Measurements from ENCODE around the gene SKA2. TPM values are rescaled to one million over a fixed set of nuclear protein-coding genes. Genes with fewer than 3 reads are reported as not detected.

The SKA2 gene
- total RNA-seq, 1 donor from 2014 or later = 16.9 TPM

DNA sequence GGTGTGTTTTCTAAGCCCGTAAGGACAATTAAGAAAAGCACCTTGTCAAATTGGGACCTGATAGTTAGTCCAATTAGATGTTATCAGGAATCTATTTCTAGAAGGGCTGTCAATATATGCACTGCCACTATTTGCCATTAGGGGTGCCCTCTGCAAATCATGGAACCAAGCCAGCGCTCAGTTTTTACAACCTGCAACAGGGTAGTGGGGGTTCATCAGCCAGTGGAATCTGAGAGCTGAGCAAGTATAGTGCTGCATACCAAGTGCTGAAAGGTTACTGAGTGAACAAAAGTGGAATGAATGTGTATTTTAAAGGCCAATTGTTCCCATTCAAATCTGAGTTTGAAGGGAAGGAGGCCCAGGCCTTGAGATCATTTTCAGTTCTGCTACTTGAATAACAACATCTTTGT lies 11.0 kb upstream of the SKA2 start:
- H3K9me3 Mint-ChIP-seq = no peaks in the 10 kb centered on the region
- H3K36me3 Mint-ChIP-seq (ENCODE audit: low read depth) = no peaks in the 10 kb centered on the region
- ChIA-PET CTCF (no interaction called here), POLR2A (interaction anchor here (2.2 kb wide), 1 partner anchor 11 kb away, joined by 7 read pairs; the partner anchor contains the start of genes PRR11 and SKA2)
- H3K4me3 Mint-ChIP-seq = peak overlapping the region; percentile 48
- peak overlapping the region; percentile 80 for H3K27ac Mint-ChIP-seq
- peaks cover 13% of the 10 kb centered on the region for H3K4me1 Mint-ChIP-seq
- TF ChIP-seq, protein P1, sequence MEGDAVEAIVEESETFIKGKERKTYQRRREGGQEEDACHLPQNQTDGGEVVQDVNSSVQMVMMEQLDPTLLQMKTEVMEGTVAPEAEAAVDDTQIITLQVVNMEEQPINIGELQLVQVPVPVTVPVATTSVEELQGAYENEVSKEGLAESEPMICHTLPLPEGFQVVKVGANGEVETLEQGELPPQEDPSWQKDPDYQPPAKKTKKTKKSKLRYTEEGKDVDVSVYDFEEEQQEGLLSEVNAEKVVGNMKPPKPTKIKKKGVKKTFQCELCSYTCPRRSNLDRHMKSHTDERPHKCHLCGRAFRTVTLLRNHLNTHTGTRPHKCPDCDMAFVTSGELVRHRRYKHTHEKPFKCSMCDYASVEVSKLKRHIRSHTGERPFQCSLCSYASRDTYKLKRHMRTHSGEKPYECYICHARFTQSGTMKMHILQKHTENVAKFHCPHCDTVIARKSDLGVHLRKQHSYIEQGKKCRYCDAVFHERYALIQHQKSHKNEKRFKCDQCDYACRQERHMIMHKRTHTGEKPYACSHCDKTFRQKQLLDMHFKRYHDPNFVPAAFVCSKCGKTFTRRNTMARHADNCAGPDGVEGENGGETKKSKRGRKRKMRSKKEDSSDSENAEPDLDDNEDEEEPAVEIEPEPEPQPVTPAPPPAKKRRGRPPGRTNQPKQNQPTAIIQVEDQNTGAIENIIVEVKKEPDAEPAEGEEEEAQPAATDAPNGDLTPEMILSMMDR (IDR thresholded peaks at IDR 0.05) = no peak
- ATAC-seq (ENCODE audit: low read depth) = peak; percentile 86
- H3K27me3 Mint-ChIP-seq = no peaks in the 10 kb centered on the region
- intact Hi-C loops (cut with micrococcal nuclease) = loop anchor here (2.0 kb wide), 2 partner anchors 43 to 55 kb away; partner anchors contain the start of gene GDPD1
- no peak for DNase-seq

DNA sequence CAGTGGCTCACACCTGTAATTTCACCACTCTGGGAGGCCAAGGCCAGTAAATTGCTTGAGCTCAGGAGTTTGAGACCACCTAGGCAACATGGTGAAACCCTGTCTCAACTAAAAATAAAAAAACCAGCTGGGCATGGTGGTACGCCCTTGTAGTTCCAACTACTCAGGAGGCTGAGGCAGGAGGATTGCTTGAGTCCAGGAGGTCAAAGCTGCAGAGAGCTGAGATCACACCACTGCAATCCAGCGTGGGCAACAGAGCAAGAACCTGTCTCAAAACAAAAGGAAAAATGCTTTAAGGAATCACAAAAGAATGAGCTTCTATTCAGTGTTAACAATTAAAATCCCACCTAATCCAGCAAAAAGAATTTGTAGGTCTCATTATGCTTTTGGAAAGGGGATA lies 6.5 kb upstream of the SKA2 start:
- Mint-ChIP-seq H3K4me3 (no peak overlapping the region), H3K9me3 (no peaks in the 10 kb centered on the region), H3K36me3 (ENCODE audit: low read depth) (no peaks in the 10 kb centered on the region), H3K27me3 (no peaks in the 10 kb centered on the region), H3K4me1 (peaks cover 8% of the 10 kb centered on the region), H3K27ac (no peak overlapping the region)
- TF ChIP-seq, protein P1 (IDR thresholded peaks at IDR 0.05) = no peak
- DNase-seq (no peak), ATAC-seq (ENCODE audit: low read depth) (no peak)
- intact Hi-C loops (cut with micrococcal nuclease) = no loop called here
- ChIA-PET POLR2A (no interaction called here), CTCF (no interaction called here)

DNA sequence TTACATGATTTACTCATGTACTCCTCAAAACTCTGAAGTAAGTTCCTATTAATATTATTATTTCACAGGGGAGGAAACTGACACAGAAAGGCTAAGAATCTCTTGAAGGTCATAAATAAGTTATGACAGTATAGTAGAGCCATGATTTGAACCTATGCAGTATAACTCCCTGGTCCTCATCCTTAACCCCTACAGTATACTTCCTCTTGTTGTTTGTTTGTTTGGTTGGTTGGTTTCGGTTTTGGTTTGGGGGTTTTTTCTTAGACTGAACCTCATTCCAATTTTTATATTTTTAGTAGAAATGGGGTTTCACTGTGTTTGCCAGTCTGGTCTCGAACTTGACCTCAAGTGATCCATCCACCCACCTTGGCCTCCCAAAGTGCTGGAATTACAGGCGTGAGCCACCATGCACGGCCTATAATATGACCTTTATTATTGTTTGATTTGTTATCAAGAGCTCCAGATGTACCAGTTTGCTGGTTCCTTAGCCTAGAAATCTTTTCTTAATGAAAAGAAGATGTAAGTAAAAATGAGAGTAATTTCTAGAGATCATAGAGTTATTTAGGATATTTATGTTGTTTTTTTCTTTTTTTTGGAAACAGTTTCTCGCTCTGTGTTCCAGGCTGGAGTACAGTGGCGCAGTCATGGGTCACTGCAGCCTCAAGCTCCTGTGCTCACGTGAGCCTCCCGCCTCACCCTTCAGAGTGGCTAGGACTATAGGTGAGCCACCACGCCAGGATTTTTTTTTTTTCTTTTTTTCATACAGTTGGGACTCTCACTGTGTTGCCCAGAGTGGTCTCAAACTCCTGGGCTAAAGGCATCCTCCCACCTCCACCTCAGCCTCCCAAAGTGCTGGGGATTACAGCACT lies 5.4 kb upstream of the SKA2 start:
- Mint-ChIP-seq H3K4me3 (no peak overlapping the region), H3K9me3 (no peaks in the 10 kb centered on the region), H3K27me3 (no peaks in the 10 kb centered on the region), H3K4me1 (peaks cover 2% of the 10 kb centered on the region), H3K27ac (no peak overlapping the region), H3K36me3 (ENCODE audit: low read depth) (no peaks in the 10 kb centered on the region)
- ChIA-PET POLR2A (no interaction called here), CTCF (no interaction called here)
- intact Hi-C loops (cut with micrococcal nuclease) = no loop called here
- no peak for ATAC-seq (ENCODE audit: low read depth)
- TF ChIP-seq, protein P1 (IDR thresholded peaks at IDR 0.05) = no peak
- no peak for DNase-seq

GRCh38 chr17:59155439-59156177 lies 622 bp upstream of the SKA2 start, which contains the start of gene PRR11:
TSS of gene PRR11 (plus strand) at chr17:59155746. CDS start at chr17:59169753, 14,007 bp downstream.
- peak; percentile 65 for DNase-seq
- no peak within 1 kb of the TSS for H3K4me3 Mint-ChIP-seq
- ChIA-PET POLR2A (interaction anchor here (0.6 to 2.1 kb wide), 16 partner anchors 8 to 1148 kb away, joined by 3 to 18 read pairs (median 6); partner anchors contain the start of genes CLTC, SMG8, SRSF1 and TRIM37), CTCF (interaction anchor here (1.0 to 1.5 kb wide), 2 partner anchors 9 to 49 kb away, joined by 3 to 5 read pairs; partner anchors contain the start of gene TRIM37)
- H3K27me3 Mint-ChIP-seq = no peaks in the 10 kb centered on the region
- TF ChIP-seq, protein P1 (IDR thresholded peaks at IDR 0.05) = no peak
- no peak within 1 kb of the TSS for H3K27ac Mint-ChIP-seq
- no peaks in the 10 kb centered on the region for H3K36me3 Mint-ChIP-seq (ENCODE audit: low read depth)
- ATAC-seq (ENCODE audit: low read depth) = peak; percentile 88
- intact Hi-C loops (cut with micrococcal nuclease) = loop anchor here (1.0 to 10.0 kb wide), 9 partner anchors 49 to 937 kb away; partner anchors contain the start of genes CLTC, GDPD1, MKS1 and SMG8
- H3K4me1 Mint-ChIP-seq = peaks cover 16% of the 10 kb centered on the region
- H3K9me3 Mint-ChIP-seq = no peaks in the 10 kb centered on the region

Data from activated B cell treated with CpG ODN at 0.5 μM for 24 hours (primary cell).